Measurements from ENCODE around the gene PLXND1. TPM values are rescaled to one million over a fixed set of nuclear protein-coding genes. Genes with fewer than 3 reads are reported as not detected.

PLXND1 gene
- total RNA-seq, 3 donors from 2014 or later (not counting 1 experiment from before 2014, with no cell fraction given): 135 to 214 (median 189) TPM

GRCh38 chr3:129576514-129577352 lies 29.7 kb downstream of the PLXND1 start:
- Histone ChIP-seq H3K36me3 (ENCODE audit: control insufficient read depth, insufficient read depth, low read length) (peaks cover 7% of the 10 kb centered on the region), H3K27ac (ENCODE audit: low read length) (peak overlapping the region; percentile 86), H3K27me3 (ENCODE audit: control insufficient read depth, insufficient read depth, low read length) (no peaks in the 10 kb centered on the region), H3K4me1 (ENCODE audit: control insufficient read depth, insufficient read depth, low read length) (peaks cover 66% of the 10 kb centered on the region), H3K4me3 (ENCODE audit: low read length) (no peak overlapping the region), H3K9me3 (ENCODE audit: control insufficient read depth, insufficient read depth, low read length) (no peaks in the 10 kb centered on the region)
- H3K4me3 Mint-ChIP-seq: peak overlapping the region; percentile 62
- no peaks in the 10 kb centered on the region for H3K27me3 Mint-ChIP-seq (ENCODE audit: low read depth in 2 of 2)
- peak overlapping the region; percentile 89 to 90 for H3K27ac Mint-ChIP-seq
- intact Hi-C loops (cut with micrococcal nuclease): loop anchor here (2.0 to 5.0 kb wide), 2 partner anchors 16 to 36 kb away; no protein-coding TSS in a partner anchor
- DNase-seq (peak; percentile 68 to 89), ATAC-seq (peak; percentile 83 to 90 (median 85))
- H3K9me3 Mint-ChIP-seq: no peaks in the 10 kb centered on the region
- H3K36me3 Mint-ChIP-seq: no peaks in the 10 kb centered on the region
- no peak for TF ChIP-seq CTCF (IDR thresholded peaks at IDR 0.05)
- peaks cover 50 to 69% of the 10 kb centered on the region in 2 donors for H3K4me1 Mint-ChIP-seq
- 33% methylated on average over 18 of the region's 18 CpGs for WGBS (ENCODE audit: insufficient coverage)

GRCh38 chr3:129575997-129576384 lies 30.5 kb downstream of the PLXND1 start:
- no peak for TF ChIP-seq CTCF (IDR thresholded peaks at IDR 0.05)
- no peaks in the 10 kb centered on the region for H3K27me3 ChIP-seq (ENCODE audit: control insufficient read depth, insufficient read depth, low read length)
- Mint-ChIP-seq H3K36me3 (no peaks in the 10 kb centered on the region), H3K27me3 (ENCODE audit: low read depth in 2 of 2) (no peaks in the 10 kb centered on the region), H3K4me3 (peak overlapping the region; percentile 62), H3K4me1 (peaks cover 50 to 69% of the 10 kb centered on the region in 2 donors), H3K9me3 (no peaks in the 10 kb centered on the region), H3K27ac (peak overlapping the region; percentile 89 to 90)
- DNase-seq (peak in 1 of 2 donors; percentile 37), ATAC-seq (no peak)
- intact Hi-C loops (cut with micrococcal nuclease): loop anchor here (2.0 to 5.0 kb wide), 2 partner anchors 17 to 36 kb away; no protein-coding TSS in a partner anchor
- peaks cover 66% of the 10 kb centered on the region for H3K4me1 ChIP-seq (ENCODE audit: control insufficient read depth, insufficient read depth, low read length)
- H3K36me3 ChIP-seq (ENCODE audit: control insufficient read depth, insufficient read depth, low read length): peaks cover 8% of the 10 kb centered on the region
- no peak overlapping the region for H3K4me3 ChIP-seq (ENCODE audit: low read length)
- WGBS (ENCODE audit: insufficient coverage): 89% methylated on average over 10 of the region's 10 CpGs
- peak overlapping the region; percentile 86 for H3K27ac ChIP-seq (ENCODE audit: low read length)
- no peaks in the 10 kb centered on the region for H3K9me3 ChIP-seq (ENCODE audit: control insufficient read depth, insufficient read depth, low read length)

GRCh38 chr3:129575233-129575996 lies 31.1 kb downstream of the PLXND1 start:
- Mint-ChIP-seq H3K36me3 (no peaks in the 10 kb centered on the region), H3K27ac (peak overlapping the region; percentile 89 to 90), H3K4me1 (peaks cover 50 to 69% of the 10 kb centered on the region in 2 donors), H3K27me3 (ENCODE audit: low read depth in 2 of 2) (no peaks in the 10 kb centered on the region), H3K9me3 (no peaks in the 10 kb centered on the region), H3K4me3 (peak overlapping the region; percentile 42)
- Histone ChIP-seq H3K27me3 (ENCODE audit: control insufficient read depth, insufficient read depth, low read length) (no peaks in the 10 kb centered on the region), H3K9me3 (ENCODE audit: control insufficient read depth, insufficient read depth, low read length) (no peaks in the 10 kb centered on the region), H3K36me3 (ENCODE audit: control insufficient read depth, insufficient read depth, low read length) (peaks cover 11% of the 10 kb centered on the region), H3K4me3 (ENCODE audit: low read length) (no peak overlapping the region), H3K27ac (ENCODE audit: low read length) (peak overlapping the region; percentile 86), H3K4me1 (ENCODE audit: control insufficient read depth, insufficient read depth, low read length) (peaks cover 64% of the 10 kb centered on the region)
- DNase-seq: no peak
- TF ChIP-seq CTCF (IDR thresholded peaks at IDR 0.05): no peak
- WGBS (ENCODE audit: insufficient coverage): 91% methylated on average over 17 of the region's 19 CpGs
- no peak for ATAC-seq
- intact Hi-C loops (cut with micrococcal nuclease): loop anchor here (5.0 kb wide), 1 partner anchor 37 kb away; no protein-coding TSS in a partner anchor
